Measurements from ENCODE around the gene DCP1A. TPM values are rescaled to one million over a fixed set of nuclear protein-coding genes. Genes with fewer than 3 reads are reported as not detected.

DCP1A gene
- polyA plus RNA-seq, 12 donors: 18.1 to 324 (median 22.3) TPM

DNA sequence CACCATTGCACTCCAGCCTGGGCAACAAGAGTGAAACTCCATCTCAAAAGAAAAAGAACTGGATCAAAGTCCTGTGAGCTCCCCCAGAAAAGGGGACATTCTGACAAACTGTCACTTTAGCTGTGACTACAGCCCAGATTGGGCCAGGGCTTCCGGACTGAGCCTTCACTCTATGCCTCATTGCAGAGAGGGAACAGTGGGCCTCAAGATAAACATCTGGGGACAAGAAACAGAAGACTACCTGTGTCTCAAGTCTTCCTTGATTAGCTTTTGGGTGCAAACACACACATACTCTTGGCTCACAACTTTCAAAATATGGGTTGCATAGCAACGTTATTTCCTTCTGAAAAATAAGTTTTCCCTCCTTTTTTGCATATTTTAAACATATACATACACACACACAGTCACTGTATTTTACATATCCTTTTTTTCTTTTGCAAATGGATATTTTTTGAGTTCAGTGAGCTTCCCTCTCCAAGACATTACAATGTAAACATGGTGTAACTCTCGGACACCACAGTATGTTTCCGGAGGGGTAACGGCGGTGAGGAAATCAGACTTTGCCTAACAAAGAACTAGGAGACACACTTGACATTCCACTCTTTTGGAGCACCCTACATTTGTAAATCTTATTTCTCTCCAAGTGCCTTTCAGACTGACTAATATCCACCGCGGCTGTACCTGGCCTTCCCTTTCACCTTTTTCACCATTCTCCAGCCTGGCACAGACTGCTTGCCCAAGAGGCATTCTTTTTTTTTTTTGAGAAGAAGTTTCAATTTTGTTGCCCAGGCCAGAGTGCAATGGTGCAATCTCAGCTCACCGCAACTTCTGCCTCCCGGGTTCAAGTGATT is 95.0 kb downstream of the DCP1A start:
- no peak for DNase-seq

DNA sequence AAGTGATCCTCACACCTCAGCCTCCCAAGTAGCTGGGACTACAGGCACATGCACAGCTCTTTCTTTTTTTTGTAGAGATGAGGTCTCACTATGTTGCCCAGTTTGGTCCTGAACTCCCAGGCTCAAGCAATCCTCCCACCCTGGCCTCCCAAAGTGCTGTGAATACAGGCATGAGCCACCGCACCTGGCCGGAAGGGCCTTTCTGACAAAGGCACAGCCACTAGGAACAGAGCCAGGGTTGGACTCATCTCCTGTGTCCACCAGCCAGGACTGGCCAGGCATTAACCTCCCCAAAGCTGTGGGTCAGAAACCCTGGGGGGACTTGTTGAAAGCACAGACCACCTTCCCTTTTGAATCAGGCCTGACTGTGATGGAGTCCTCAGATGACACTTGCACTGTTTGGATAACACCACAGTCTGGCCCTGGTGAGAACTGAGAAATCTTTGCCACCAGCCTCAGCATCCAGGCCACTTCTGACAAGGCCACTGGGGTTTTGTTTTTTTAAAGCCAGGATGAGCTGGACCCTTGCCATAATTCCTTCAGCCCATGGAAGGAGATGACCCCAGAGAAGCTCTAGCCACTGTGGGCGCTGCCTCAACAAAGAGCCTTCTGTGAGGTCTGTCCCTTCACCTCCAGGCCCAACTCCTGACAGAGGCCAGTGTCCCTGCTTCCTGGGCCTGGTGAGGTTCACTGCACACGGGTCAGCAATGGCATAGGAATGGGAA is 96.3 kb downstream of the DCP1A start:
- no peak for DNase-seq

DNA sequence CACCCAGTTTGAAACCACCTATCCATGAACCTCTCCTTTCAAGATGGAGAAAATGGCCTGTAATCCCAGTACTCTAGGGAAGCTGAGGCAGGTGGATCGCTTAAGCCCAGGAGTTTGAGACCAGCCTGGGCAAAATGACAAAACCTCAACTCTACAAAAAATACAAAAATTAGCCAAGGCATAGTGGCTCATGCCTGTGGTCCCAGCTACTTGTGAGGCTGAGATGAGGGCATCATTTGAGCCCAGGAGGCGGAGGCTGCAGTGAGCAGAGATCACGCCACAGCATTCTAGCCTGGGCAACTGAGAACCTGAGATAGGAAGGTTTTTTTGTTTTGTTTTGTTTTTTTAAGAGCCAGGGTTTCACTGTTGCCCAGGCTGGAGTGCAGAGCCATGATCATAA is 96.9 kb downstream of the DCP1A start:
- no peak for DNase-seq

DNA sequence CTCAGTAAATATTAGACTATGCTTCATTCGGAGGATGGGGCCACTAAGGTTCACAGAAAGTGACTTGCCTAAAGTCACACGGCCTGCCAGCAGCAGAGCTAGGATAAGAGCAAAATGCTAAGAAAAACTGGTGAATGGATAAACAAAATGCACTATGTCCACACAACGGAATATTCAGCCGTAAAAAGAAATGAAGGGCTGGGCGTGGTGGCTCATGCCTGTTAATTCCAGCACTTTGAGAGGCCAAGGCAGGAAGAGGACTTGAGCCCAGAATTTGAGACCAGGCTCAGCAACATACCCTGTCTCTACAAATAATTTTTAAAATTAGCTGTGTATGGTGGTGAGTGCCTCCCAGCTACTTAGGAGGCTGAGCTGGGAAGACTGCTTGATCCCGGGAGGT is 99.2 kb downstream of the DCP1A start:
- DNase-seq: no peak

DNA sequence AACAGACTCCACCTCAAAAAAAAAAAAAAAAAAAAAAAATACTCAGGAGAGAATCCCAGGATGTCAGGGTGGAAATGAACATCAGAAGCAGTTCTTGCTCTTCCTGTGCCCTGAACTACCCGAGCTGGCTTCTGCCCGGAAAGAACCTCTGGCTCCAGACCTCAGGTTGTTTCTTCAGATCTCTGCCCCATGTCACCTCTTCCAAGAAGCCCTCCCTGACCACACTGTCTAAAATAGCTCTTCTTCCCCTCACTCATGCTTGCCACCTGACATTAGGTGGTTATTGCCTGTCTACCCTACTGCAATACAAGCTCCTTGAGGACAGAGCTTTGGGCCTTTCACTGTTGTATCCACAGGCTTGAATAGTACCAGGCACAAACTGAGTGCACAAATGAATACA is 99.7 kb downstream of the DCP1A start:
- no peak for DNase-seq

DNA sequence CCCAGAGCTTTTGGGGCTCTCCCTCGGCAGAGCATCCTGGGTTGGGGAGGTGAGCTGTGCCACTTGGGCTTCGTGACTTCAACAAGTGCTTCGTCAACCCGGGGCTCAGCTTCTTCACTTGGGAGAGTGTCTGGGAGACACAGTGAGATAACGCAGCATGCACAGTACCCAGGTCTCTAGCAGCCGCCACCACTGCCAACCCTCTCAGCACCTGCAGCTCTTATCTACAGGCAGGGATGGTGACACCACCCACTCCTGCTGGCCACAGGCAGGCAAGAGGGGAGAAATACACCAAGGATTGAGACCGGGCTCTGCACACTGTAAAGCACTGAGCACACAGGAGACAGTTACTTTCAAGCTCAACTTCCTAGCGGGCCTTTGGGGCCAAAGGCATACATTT is 103.1 kb downstream of the DCP1A start:
- DNase-seq: no peak

DNA sequence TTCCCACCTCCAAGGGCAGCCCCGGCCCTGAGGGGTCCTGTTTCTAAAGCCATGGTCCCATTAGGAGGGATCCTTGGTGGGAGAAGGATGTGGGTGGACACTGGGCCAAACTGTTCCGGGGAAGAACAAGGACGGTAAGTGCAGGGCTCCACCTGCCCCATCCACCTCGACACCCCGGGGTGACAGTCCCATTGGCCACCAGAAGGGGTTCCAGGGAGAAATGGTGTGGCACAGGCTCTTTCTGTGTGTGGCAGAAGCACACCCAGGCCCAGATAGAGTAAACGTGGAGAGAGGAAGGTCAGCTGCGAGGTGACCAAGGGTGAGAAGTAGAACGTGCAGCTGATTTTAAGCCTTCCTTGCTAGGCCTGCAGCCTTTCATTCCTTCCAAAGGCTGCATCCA is 103.6 kb downstream of the DCP1A start:
- no peak for DNase-seq

DNA sequence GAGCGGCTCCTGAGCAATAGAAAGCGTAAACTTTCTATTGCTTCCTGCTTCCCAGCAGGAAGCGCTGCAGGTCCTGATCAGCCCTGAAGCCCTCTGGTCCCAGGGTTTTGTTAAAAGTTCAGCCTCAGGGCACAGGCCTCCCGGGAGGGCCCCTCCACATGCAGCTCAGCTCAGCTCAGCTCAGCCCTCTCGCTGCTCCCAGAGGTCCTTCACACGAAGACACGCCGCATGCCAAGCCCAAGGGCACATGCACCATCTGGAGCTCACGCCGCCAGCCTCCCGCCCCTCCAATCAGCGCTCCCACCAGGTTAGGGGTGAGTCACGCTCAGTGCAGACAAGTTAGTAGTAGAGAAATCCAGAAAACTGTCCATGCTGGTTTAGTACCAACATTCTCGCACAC is 104.2 kb downstream of the DCP1A start:
- no peak for DNase-seq

DNA sequence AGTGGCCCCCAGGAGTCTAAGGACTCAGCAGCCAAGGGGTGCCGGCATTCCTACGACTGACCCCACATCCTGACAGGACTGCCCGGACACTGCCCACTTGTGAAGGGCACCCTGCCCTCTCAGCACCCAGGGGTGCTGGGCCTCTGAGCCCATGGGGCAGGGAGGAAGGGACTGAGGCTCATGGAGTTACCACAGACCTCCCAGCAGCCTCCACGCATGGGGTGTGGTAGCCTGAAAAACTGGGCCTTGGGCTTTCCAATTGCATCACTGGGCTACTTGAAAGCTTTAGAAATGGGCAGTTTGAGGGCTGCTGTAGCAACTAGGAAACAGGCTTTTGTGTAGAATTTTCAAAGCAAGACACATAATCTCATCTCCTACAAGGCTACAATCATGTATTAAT is 104.7 kb downstream of the DCP1A start:
- DNase-seq: no peak

DNA sequence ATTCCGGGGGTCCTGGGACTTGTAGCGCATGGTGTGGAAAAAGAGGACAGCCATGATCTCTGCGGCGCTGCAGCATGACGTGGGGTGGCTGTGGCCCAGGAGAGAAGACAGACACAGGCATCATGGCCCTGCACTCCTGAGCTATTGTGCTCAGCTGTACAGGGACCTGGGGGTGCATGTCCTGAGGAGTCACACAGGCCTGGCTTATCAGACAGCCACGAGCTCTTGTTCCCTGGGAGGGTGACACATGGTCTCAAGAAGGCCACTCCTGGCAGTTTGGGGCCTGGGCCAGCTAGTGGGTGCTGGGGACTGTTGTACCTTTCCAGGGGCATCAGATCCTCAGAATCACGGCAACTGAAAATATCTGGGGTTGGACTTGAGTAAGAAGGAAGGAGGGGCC is 105.2 kb downstream of the DCP1A start:
- DNase-seq: no peak

DNA sequence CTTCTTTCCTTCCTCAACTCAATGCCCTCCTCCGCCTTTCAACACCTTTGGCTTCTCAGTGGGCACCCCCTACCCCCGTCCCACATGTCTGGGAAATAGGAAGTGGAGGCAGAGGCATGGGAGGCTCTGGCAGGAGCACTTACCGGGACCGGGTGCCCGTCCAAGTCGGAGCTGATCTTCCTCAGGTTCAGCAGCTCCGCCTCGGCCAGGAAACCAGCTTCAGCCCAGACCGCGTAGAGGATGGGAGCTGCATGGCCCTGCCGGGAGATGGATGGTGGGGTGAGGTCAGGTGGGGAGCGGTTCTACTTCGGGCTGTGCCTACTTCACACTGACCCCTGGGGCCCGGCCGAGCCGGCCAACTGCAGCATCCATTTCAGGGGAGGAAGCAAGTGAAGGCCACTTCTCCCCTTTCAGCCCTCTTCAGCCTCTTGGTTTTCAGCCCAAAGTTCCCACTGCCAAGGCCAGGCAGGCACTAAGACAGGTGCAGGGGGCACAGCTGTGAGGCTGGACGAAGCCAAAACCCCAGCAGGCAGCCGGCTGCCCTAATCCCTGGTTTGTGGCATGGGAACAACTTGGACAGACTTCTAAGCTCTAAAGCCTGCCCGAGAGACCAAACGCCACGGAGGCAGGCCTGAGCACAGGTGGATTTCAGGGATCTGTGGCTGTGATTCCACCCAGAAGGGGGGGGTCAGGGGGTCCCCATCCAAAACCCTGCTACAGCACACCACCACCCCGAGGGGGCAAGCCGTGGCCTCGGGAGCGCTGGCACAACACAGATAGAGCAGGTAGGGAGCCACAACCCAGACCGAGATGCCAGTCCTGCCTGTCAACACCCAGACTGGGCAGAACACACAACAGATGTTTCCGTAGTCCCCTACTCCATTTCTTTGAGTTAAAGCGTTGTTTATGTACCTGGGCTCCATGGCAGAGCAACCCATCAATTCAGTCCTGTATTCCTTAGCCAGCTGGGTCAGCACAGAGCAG is 106.1 kb downstream of the DCP1A start:
- DNase-seq: no peak

DNA sequence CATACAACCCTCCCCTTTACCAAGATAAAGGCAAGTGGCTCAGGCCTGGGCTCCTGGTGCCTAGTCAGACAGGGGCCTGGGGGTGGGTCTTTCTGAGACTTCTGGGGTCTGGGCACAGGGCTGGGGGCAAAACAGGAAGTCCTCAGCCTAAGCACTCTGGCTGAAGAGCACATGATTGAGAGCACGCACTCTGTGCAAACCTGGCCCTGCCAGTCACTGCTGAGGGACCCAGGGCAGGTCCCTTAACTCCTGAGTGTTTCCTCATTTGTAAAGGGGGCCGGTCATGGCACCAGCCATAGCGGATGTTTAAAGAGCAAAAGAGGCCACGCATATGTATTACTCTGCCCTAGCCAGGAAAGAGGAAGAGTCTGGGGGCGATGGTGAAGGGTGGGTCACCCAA is 107.5 kb downstream of the DCP1A start:
- no peak for DNase-seq

DNA sequence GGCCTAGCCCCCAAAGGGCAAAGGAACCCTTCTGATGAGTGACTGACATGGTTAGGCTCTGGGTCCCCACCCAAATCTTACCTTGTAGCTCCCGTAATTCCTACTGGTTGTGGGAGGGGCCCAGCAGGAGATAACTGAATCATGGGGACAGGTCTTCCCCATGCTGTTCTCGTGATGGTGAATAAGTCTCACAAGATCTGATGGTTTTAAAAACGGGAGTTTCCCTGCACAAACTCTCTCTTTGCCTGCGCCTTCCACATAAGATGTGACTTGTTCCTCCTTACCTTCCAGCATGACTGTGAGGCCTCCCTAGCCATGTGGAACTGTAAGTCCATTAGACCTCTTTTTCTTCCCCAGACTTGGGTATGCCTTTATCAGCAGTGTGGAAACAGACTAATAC is 108.5 kb downstream of the DCP1A start:
- DNase-seq: no peak

DNA sequence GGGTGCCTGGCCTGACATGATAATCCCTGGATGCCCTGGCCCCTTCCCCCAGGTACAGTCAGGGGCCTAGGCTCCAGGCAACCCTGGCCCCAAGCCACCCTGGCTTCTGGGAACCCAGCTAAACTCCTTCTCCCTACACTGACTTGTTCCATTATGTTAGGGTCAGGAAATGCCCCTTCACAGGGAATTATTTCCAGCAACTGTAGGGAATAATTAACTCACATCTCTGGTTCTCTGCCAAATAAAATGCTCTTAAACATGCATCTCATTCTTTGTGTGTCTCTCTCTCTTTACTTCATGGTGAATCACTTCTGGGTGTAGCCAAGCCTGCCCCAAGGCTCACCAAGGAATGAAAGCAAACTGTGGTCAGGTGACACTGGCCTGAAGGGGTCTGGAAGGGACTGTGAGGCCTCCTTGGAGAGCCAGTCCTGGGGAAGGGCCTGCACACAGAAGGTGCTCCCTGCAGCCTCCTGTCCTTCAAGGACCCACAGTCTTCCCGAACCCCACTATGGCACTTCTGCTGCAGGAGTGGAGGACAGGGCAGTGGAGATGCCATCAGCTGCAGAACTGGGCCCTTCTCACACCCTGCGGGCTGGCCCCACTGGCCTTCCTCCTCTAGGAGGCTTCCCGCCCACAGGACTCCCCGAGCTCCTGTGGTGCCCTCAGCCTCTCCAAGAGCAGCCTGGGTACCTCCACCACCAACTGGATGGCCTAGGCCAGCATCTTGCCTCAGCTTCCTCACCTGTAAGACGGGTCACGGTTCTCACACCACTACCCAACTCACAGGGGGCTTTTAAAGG is 109.1 kb downstream of the DCP1A start:
- DNase-seq: no peak

DNA sequence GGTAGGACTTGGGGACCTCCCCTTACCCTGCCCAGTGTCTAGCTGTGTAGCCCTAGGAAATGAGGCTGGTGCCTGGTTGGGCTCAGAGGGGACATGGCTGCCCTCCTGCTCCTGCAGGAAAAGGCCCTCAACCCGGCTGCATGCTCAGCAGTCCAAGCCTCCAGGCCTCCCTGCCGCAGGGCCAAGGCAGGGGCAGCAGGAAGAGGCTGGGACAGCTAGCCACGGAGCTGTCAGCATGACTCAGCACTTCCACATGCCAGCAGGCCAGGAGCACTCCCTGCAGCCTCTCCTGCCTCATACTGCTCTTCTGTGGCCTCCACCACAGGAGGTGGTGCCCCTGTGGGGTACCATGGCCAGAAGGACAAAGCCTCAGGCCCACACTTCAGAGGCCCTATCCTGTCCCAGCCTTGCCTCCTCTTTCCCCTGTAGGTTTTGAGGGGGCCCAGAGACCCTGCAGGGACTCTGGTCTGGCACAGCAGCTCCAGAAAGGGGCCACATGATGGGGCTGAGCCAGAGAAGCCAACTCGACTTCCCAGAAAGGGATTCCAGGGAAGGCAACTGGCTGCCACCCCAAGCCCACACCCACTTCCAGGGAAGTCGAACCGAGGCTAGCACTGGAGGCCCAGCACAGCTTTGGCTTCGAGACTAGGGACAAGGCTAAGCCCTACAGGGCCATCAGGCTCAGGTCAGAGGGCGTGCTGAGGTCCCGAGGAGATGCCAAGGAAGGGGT is 111.1 kb downstream of the DCP1A start:
- DNase-seq: no peak

DNA sequence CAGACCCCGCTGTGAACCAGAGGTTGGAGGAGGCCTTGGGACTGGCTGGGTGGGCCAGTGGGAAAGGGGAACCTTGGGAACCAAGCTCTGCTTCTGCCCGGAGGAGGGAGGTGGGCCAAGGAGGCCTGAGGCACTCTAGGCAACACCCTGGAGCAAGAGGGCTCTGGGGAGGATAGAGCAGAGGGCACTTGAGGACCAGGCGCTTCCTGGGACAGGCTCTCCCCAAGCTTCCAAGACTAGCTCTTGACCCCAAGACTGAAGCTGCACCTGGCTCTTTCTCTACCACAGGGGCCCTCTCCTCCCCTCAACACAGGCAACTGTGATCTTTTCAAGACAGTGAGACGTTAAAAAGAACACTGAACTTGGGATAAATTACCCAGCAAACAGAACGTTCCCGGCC is 111.8 kb downstream of the DCP1A start:
- DNase-seq: no peak

DNA sequence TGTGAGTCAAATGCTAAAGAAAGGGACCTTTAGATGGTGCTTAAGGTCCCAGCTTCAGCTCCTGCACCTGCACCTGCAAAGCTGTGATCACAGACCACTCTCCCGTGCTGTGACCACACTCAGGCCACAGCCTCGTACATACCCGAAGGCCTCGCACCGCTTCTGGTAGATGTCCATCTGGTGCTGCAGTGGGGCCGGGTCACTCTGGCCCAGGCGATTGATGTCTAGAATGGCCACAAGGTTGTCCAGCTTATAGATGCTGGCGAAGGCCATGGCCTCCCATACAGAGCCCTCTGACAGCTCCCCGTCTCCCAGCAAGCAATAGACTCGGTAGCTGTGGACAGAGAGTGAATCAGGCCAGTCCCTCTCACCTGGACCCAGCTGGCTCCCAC is 112.5 kb downstream of the DCP1A start:
- no peak for DNase-seq

DNA sequence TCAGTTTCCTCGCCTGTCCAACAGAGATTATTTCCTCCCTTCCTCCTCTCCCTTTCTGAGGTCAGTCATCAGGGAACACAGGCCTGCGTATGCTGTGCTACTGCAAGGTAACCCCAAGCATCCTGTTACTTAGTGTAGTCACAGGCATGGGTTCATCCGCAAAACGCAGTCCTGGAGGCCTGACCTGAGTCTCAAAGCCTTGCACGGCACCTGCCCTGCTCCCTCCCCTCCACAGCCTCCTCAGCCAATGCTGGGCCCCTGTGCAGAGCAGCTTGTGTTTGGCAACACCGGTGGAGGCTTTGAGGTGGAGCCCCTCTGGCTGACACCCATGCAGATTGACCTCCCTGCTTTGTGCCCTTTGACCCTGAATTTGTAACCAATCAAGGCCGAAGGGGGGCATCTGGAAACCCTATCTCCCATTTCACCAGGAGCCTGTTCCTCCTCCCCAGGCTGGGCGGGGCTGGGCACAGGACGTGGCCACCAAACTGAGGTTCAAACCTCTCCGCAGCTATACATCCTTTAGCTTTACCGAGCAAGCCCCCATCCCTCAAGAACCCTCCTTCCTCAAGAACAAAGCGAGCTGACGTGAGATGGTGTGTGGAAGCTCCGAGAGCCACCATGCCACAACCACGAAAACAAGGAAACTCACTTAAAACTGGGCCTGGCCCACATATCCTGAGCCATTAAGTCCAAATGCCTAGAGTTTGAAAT is 113.1 kb downstream of the DCP1A start:
- DNase-seq: no peak

All from muscle of arm (tissue), 12 donors.